Measurements from ENCODE around the gene ERP27. TPM values are rescaled to one million over a fixed set of nuclear protein-coding genes. Genes with fewer than 3 reads are reported as not detected.

Gene ERP27
- total RNA-seq, 1 donor from 2014 or later: not detected

- Histone ChIP-seq H3K4me1 (no peaks in the 10 kb centered on the region), H3K27ac (no peak overlapping the region), H3K36me3 (no peaks in the 10 kb centered on the region), H3K27me3 (no peaks in the 10 kb centered on the region), H3K4me3 (no peak overlapping the region), H3K9me3 (no peaks in the 10 kb centered on the region)
- intact Hi-C loops (cut with DNase I): no loop called here
- no peak for DNase-seq (ENCODE audit: low spot score in 2 of 2)
- no peak for TF ChIP-seq CTCF (IDR thresholded peaks at IDR 0.05)
Measured at GRCh38 chr12:14982562-14982961, 44.2 kb upstream of the ERP27 start.

GRCh38 chr12:14981049-14981448 lies 42.7 kb upstream of the ERP27 start:
- TF ChIP-seq CTCF (IDR thresholded peaks at IDR 0.05): no peak
- no peak for DNase-seq (ENCODE audit: low spot score in 2 of 2)
- Histone ChIP-seq H3K27ac (no peak overlapping the region), H3K9me3 (no peaks in the 10 kb centered on the region), H3K4me1 (no peaks in the 10 kb centered on the region), H3K36me3 (no peaks in the 10 kb centered on the region), H3K4me3 (no peak overlapping the region), H3K27me3 (no peaks in the 10 kb centered on the region)
- intact Hi-C loops (cut with DNase I): no loop called here

- DNase-seq (ENCODE audit: low spot score in 2 of 2): no peak
- no peak for TF ChIP-seq CTCF (IDR thresholded peaks at IDR 0.05)
- no peak overlapping the region for H3K27ac ChIP-seq
- no peak overlapping the region for H3K4me3 ChIP-seq
- H3K9me3 ChIP-seq: no peaks in the 10 kb centered on the region
- H3K27me3 ChIP-seq: no peaks in the 10 kb centered on the region
- H3K4me1 ChIP-seq: no peaks in the 10 kb centered on the region
- intact Hi-C loops (cut with DNase I): no loop called here
- H3K36me3 ChIP-seq: no peaks in the 10 kb centered on the region
Measured at GRCh38 chr12:14979468-14979867, 41.1 kb upstream of the ERP27 start.

- Histone ChIP-seq H3K27me3 (no peaks in the 10 kb centered on the region), H3K27ac (no peak overlapping the region), H3K36me3 (no peaks in the 10 kb centered on the region), H3K9me3 (no peaks in the 10 kb centered on the region), H3K4me1 (no peaks in the 10 kb centered on the region), H3K4me3 (no peak overlapping the region)
- intact Hi-C loops (cut with DNase I): no loop called here
- no peak for DNase-seq (ENCODE audit: low spot score in 2 of 2)
- TF ChIP-seq CTCF (IDR thresholded peaks at IDR 0.05): no peak
Measured at GRCh38 chr12:14976658-14977057, 38.3 kb upstream of the ERP27 start.

GRCh38 chr12:14975457-14975856 lies 37.1 kb upstream of the ERP27 start:
- Histone ChIP-seq H3K9me3 (no peaks in the 10 kb centered on the region), H3K4me3 (no peak overlapping the region), H3K4me1 (no peaks in the 10 kb centered on the region), H3K27me3 (no peaks in the 10 kb centered on the region), H3K36me3 (no peaks in the 10 kb centered on the region), H3K27ac (no peak overlapping the region)
- DNase-seq (ENCODE audit: low spot score in 2 of 2): no peak
- TF ChIP-seq CTCF (IDR thresholded peaks at IDR 0.05): no peak
- intact Hi-C loops (cut with DNase I): no loop called here

GRCh38 chr12:14974633-14975032 lies 36.3 kb upstream of the ERP27 start:
- no peak overlapping the region for H3K27ac ChIP-seq
- no peaks in the 10 kb centered on the region for H3K27me3 ChIP-seq
- no peak for DNase-seq (ENCODE audit: low spot score in 2 of 2)
- H3K9me3 ChIP-seq: no peaks in the 10 kb centered on the region
- no peaks in the 10 kb centered on the region for H3K4me1 ChIP-seq
- H3K4me3 ChIP-seq: no peak overlapping the region
- intact Hi-C loops (cut with DNase I): no loop called here
- H3K36me3 ChIP-seq: no peaks in the 10 kb centered on the region
- no peak for TF ChIP-seq CTCF (IDR thresholded peaks at IDR 0.05)

Measured in ascending aorta (tissue), 2 donors.